ENCODE data around the gene CDT1.

GRCh38 chr16:88844419-88845036, 40.9 kb downstream of the CDT1 start:
- TF ChIP-seq CTCF (IDR thresholded peaks at IDR 0.05; ENCODE audit: insufficient read depth, low read length, poor library complexity, severe bottlenecking) (no peak), EZH2phosphoT487 (conservative IDR thresholded peaks at IDR 0.05; ENCODE audit: low read length) (no peak)
